GM23338 (cell line): ENCODE data around the gene RELL2. TPM values are rescaled to one million over a fixed set of nuclear protein-coding genes. Genes with fewer than 3 reads are reported as not detected.

Source experiments
- ATAC-seq: fragments of 200-7000 bp; cut with Tn5 transposase; 3 replicates; pipeline ENCODE4 v1.9.1; 2020
- DNase-seq: peaks from one replicate; pipeline ENCODE4 v3.0.0-alpha.2; 2015; ENCODE audit warnings: low spot score
- H2AFZ ChIP-seq: fragments of 200-600 bp; sonication (generic); 2 replicates; pipeline ENCODE4 v1.8.0; 2016; ENCODE audit warnings: antibody characterized with exemption, mild to moderate bottlenecking, moderate library complexity
- H3F3A ChIP-seq: fragments of 200-600 bp; sonication (generic); replicated peaks from 2 replicates; pipeline ENCODE4 v1.8.0; 2017; ENCODE audit warnings: antibody characterized with exemption, mixed run types, low read depth
- H3K27ac ChIP-seq: fragments of 200-600 bp; sonication (generic); 2 replicates; pipeline ENCODE4 v1.6.1; 2016; ENCODE audit warnings: low read depth
- H3K27me3 ChIP-seq: fragments of 200-600 bp; sonication (generic); 2 replicates; pipeline ENCODE4 v1.8.0; 2016; ENCODE audit warnings: mild to moderate bottlenecking, mixed run types, moderate library complexity; ENCODE audit not compliant: insufficient read depth
- H3K36me3 ChIP-seq: fragments of 200-600 bp; sonication (generic); 2 replicates; pipeline ENCODE4 v1.8.0; 2016; ENCODE audit warnings: mild to moderate bottlenecking; ENCODE audit not compliant: insufficient read depth
- H3K4me1 ChIP-seq: fragments of 200-600 bp; sonication (generic); 2 replicates; pipeline ENCODE4 v1.8.0; 2016; ENCODE audit warnings: mild to moderate bottlenecking, moderate library complexity; ENCODE audit not compliant: insufficient read depth
- H3K4me2 ChIP-seq: fragments of 200-600 bp; sonication (generic); 2 replicates; pipeline ENCODE4 v1.7.1; 2017; ENCODE audit warnings: mixed run types
- H3K4me3 ChIP-seq: fragments of 200-600 bp; sonication (generic); 2 replicates; pipeline ENCODE4 v1.6.1; 2016; ENCODE audit warnings: mixed run types
- H3K79me2 ChIP-seq: fragments of 200-600 bp; sonication (generic); replicated peaks from 2 replicates; pipeline ENCODE4 v1.8.0; 2017; ENCODE audit warnings: mild to moderate bottlenecking; ENCODE audit not compliant: insufficient read depth
- H3K9me2 ChIP-seq: fragments of 200-600 bp; sonication (generic); 2 replicates; pipeline ENCODE4 v1.8.0; 2017; ENCODE audit not compliant: insufficient read depth
- H4K20me1 ChIP-seq: fragments of 200-600 bp; sonication (generic); replicated peaks from 2 replicates; pipeline ENCODE4 v1.8.0; 2017; ENCODE audit warnings: mild to moderate bottlenecking; ENCODE audit not compliant: insufficient read depth
- H3K27ac Mint-ChIP-seq: 2 replicates; pipeline ENCODE4 v1.8.0; 2020; ENCODE audit warnings: inconsistent platforms, mild to moderate bottlenecking, moderate library complexity, mixed read lengths
- H3K27me3 Mint-ChIP-seq: 3 replicates; pipeline ENCODE4 v1.8.0; 2022; ENCODE audit warnings: low read depth, mild to moderate bottlenecking, moderate library complexity, mixed read lengths, inconsistent platforms; ENCODE audit not compliant: insufficient read depth, poor library complexity
- H3K36me3 Mint-ChIP-seq: 3 replicates; pipeline ENCODE4 v1.8.0; 2021; ENCODE audit warnings: low read depth, mild to moderate bottlenecking, inconsistent platforms, moderate library complexity, mixed read lengths
- H3K4me1 Mint-ChIP-seq: 3 replicates; pipeline ENCODE4 v1.8.0; 2020; ENCODE audit warnings: mild to moderate bottlenecking, inconsistent platforms, mixed read lengths
- H3K4me3 Mint-ChIP-seq: 3 replicates; pipeline ENCODE4 v1.8.0; 2021; ENCODE audit warnings: moderate library complexity, mild to moderate bottlenecking, inconsistent platforms, mixed read lengths
- H3K9me3 Mint-ChIP-seq: 3 replicates; pipeline ENCODE4 v1.8.0; 2020; ENCODE audit warnings: moderate library complexity, mild to moderate bottlenecking, inconsistent platforms, mixed read lengths
- CTCF ChIP-seq, 2 experiments: fragments of 200-600 bp in 1 of 2; sonication (generic) in 1 of 2; conservative IDR thresholded peaks; 2 replicates each; pipeline versions ENCODE4 v1.5.1 to v1.6.1; 2016 to 2017; ENCODE audit warnings: antibody characterized with exemption in 2 of 2, low read depth in 2 of 2, mild to moderate bottlenecking in 2 of 2, moderate library complexity in 1 of 2
- ETS1 ChIP-seq: IDR thresholded peaks from 2 replicates; pipeline ENCODE4 v1.6.1; 2016; ENCODE audit warnings: antibody characterized with exemption
- EZH2 ChIP-seq: fragments of 200-600 bp; sonication (generic); IDR thresholded peaks from one replicate; pipeline ENCODE4 v1.8.0; 2017; ENCODE audit warnings: antibody characterized with exemption, mild to moderate bottlenecking, low read depth; ENCODE audit not compliant: unreplicated experiment
- NANOG ChIP-seq: IDR thresholded peaks from 2 replicates; pipeline ENCODE4 v1.6.1; 2016; ENCODE audit warnings: antibody characterized with exemption, borderline replicate concordance
- REST ChIP-seq: IDR thresholded peaks from one replicate; pipeline ENCODE4 v1.6.1; 2018; ENCODE audit warnings: antibody characterized with exemption; ENCODE audit not compliant: unreplicated experiment
- STAT1 ChIP-seq: IDR thresholded peaks from one replicate; pipeline ENCODE4 v1.6.1; 2016; ENCODE audit warnings: antibody characterized with exemption; ENCODE audit not compliant: unreplicated experiment
- ZNF462 ChIP-seq: fragments of 250-450 bp; sonication (Bioruptor Pico); IDR thresholded peaks from 2 replicates; pipeline ENCODE4 v1.5.0; 2020; ENCODE audit warnings: mild to moderate bottlenecking, moderate library complexity
- polyA plus RNA-seq: library from polyadenylated mRNA; unstranded; fragments of >200 nt; fragmentation: Nextera tagmentation; extraction: Ambion mirVana; gene quantifications from 2 replicates; pipeline ENCODE4 v1.2.1, GENCODE V29; 2016
- total RNA-seq: library from RNA; depleted of rRNA; stranded (reverse); fragments of >200 nt; shearing (Covaris generic); gene quantifications from 2 replicates; pipeline ENCODE4 v1.2.3, GENCODE V29; 2014

The RELL2 gene
- total and polyA plus RNA-seq, 2 experiments from 2014 or later = 20.4 to 30.6 TPM

- no peak for TF ChIP-seq REST
- no peak for TF ChIP-seq CTCF (conservative IDR thresholded peaks at IDR 0.05; ENCODE audit: low read depth in 2 of 2)
- TF ChIP-seq ETS1 = no peak
- no peak for TF ChIP-seq EZH2
- no peak for TF ChIP-seq STAT1
These were observed 39.9 kb upstream of the RELL2 start (continued) for GRCh38 chr5:141596867-141597266.

GRCh38 chr5:141597394-141597793 is 39.4 kb upstream of the RELL2 start:
- Histone ChIP-seq H3K4me1 (no peaks in the 10 kb centered on the region), H3K9me2 (no peaks in the 10 kb centered on the region), H3K4me3 (no peak overlapping the region), H3K4me2 (no peak overlapping the region), H3K36me3 (no peaks in the 10 kb centered on the region), H3K79me2 (peaks cover 79% of the 10 kb centered on the region), H4K20me1 (peaks cover 25% of the 10 kb centered on the region), H3K27me3 (no peaks in the 10 kb centered on the region), H2AFZ (no peak overlapping the region), H3K27ac (peak overlapping the region; percentile 63; the same call in 1 of the 2 replicates), H3F3A (0 out of 2 replicates have a peak, but pooled peaks cover 4% of the 10 kb centered on the region)
- Mint-ChIP-seq H3K36me3 (no peaks in the 10 kb centered on the region), H3K9me3 (no peaks in the 10 kb centered on the region), H3K4me3 (no peak overlapping the region), H3K4me1 (peaks cover 4% of the 10 kb centered on the region; the same call in 1 of the 3 replicates), H3K27ac (no peak overlapping the region), H3K27me3 (peaks cover 2% of the 10 kb centered on the region)
- ATAC-seq = no peak
- TF ChIP-seq ZNF462 (CRISPR knock-in tag) = no peak
- no peak for TF ChIP-seq NANOG
- DNase-seq = no peak
